ENCODE measurements around the gene NAXD. TPM values are rescaled to one million over a fixed set of nuclear protein-coding genes. Genes with fewer than 3 reads are reported as not detected.

The NAXD gene
- total RNA-seq, 1 donor from 2014 or later: 17.7 TPM

DNA sequence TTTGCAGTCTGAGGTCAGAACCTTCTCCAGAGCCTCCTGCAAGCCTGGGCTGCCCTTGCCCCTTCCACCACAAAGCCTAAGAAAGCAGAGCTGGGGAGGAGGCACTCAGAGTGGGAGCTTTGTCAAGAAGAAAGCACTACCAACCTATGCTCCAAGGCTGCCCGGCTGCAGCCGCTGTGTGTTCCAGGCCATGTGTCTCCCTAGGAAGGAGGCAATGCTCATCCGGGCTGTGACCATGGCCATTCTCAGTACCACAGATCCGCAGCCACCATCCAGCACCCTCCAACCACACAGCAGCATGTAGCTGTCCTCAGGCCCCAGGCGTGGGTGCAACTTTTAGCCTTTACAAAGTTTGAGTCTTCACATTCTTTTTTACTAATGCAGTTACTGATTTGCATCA is 68.6 kb downstream of the NAXD start:
- TF ChIP-seq, protein P1, sequence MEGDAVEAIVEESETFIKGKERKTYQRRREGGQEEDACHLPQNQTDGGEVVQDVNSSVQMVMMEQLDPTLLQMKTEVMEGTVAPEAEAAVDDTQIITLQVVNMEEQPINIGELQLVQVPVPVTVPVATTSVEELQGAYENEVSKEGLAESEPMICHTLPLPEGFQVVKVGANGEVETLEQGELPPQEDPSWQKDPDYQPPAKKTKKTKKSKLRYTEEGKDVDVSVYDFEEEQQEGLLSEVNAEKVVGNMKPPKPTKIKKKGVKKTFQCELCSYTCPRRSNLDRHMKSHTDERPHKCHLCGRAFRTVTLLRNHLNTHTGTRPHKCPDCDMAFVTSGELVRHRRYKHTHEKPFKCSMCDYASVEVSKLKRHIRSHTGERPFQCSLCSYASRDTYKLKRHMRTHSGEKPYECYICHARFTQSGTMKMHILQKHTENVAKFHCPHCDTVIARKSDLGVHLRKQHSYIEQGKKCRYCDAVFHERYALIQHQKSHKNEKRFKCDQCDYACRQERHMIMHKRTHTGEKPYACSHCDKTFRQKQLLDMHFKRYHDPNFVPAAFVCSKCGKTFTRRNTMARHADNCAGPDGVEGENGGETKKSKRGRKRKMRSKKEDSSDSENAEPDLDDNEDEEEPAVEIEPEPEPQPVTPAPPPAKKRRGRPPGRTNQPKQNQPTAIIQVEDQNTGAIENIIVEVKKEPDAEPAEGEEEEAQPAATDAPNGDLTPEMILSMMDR (IDR thresholded peaks at IDR 0.05): no peak
- no peak for TF ChIP-seq EZH2 (IDR thresholded peaks at IDR 0.05)
- no peak for TF ChIP-seq EZH2phosphoT487 (IDR thresholded peaks at IDR 0.05)
- H3K27ac Mint-ChIP-seq: no peak overlapping the region

DNA sequence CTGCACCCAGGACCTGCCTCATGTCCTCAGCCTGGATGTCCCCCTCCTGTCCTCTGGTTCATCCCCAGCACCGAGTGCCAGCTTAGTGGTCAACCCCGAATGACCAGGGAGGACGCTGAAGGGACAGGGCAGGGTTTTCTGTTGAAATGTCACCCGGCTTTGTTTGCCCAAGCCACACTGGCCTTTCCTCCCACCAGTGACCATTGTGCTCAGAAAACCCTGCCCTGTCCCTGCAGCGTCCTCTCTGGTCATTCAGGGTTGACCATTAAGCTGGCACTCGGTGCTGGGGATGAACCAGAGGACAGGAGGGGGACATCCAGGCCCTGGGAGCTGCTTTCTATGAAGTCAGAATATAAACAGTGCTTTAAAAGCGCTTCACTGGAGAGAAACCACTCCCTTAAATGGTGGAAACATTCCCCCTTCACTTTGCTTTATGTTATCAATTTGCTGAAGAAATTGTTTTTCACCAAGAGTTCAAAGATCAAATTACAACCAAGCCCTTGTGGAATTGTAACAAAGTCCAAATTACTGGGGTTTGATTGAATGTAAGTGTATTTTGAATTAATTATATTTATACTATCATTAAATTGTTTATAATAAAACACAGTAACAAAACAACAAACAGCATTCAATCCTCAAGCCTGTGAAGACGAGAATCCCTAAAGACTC is 69.2 kb downstream of the NAXD start:
- Histone ChIP-seq H4K20me1 (ENCODE audit: low read depth) (no peaks in the 10 kb centered on the region), H3K4me2 (no peak overlapping the region), H3K9ac (no peak overlapping the region), H3K36me3 (no peaks in the 10 kb centered on the region), H3K79me2 (ENCODE audit: low read depth) (no peaks in the 10 kb centered on the region), H3K4me1 (no peaks in the 10 kb centered on the region), H3K4me3 (no peak overlapping the region), H3K27me3 (no peaks in the 10 kb centered on the region), H3F3A (ENCODE audit: low read depth) (no peaks in the 10 kb centered on the region), H3K9me3 (ENCODE audit: low read depth) (no peaks in the 10 kb centered on the region), H3K27ac (no peak overlapping the region), H2AFZ (replicated peaks) (no peak overlapping the region)
- no peak overlapping the region for H3K27ac Mint-ChIP-seq
- TF ChIP-seq EZH2phosphoT487 (IDR thresholded peaks at IDR 0.05) (no peak), EZH2 (IDR thresholded peaks at IDR 0.05) (no peak)
- TF ChIP-seq, protein P1 (IDR thresholded peaks at IDR 0.05): no peak
- H3K9me3 Mint-ChIP-seq: no peaks in the 10 kb centered on the region
- H3K4me1 Mint-ChIP-seq: no peaks in the 10 kb centered on the region
- no peak overlapping the region for H3K4me3 Mint-ChIP-seq
- peaks cover 16% of the 10 kb centered on the region for H3K36me3 Mint-ChIP-seq
- no peaks in the 10 kb centered on the region for H3K27me3 Mint-ChIP-seq (ENCODE audit: insufficient read depth, low read depth)
- DNase-seq (ENCODE audit: low spot score): no peak

More for the DNA sequence above, 68.6 kb downstream of the NAXD start:
- no peak overlapping the region for H2AFZ ChIP-seq (replicated peaks)
- H3K36me3 ChIP-seq: no peaks in the 10 kb centered on the region
- no peak overlapping the region for H3K4me3 ChIP-seq
- no peak overlapping the region for H3K4me2 ChIP-seq
- H3F3A ChIP-seq (ENCODE audit: low read depth): no peaks in the 10 kb centered on the region
- H3K9ac ChIP-seq: no peak overlapping the region
- H3K79me2 ChIP-seq (ENCODE audit: low read depth): no peaks in the 10 kb centered on the region
- H4K20me1 ChIP-seq (ENCODE audit: low read depth): no peaks in the 10 kb centered on the region
- H3K4me1 Mint-ChIP-seq: no peaks in the 10 kb centered on the region
- H3K36me3 Mint-ChIP-seq: peaks cover 16% of the 10 kb centered on the region
- H3K27ac ChIP-seq: no peak overlapping the region
- no peak for DNase-seq (ENCODE audit: low spot score)
- H3K4me1 ChIP-seq: no peaks in the 10 kb centered on the region
- no peaks in the 10 kb centered on the region for H3K27me3 Mint-ChIP-seq (ENCODE audit: insufficient read depth, low read depth)
- H3K9me3 ChIP-seq (ENCODE audit: low read depth): no peaks in the 10 kb centered on the region
- H3K9me3 Mint-ChIP-seq: no peaks in the 10 kb centered on the region
- H3K4me3 Mint-ChIP-seq: no peak overlapping the region
- no peaks in the 10 kb centered on the region for H3K27me3 ChIP-seq

DNA sequence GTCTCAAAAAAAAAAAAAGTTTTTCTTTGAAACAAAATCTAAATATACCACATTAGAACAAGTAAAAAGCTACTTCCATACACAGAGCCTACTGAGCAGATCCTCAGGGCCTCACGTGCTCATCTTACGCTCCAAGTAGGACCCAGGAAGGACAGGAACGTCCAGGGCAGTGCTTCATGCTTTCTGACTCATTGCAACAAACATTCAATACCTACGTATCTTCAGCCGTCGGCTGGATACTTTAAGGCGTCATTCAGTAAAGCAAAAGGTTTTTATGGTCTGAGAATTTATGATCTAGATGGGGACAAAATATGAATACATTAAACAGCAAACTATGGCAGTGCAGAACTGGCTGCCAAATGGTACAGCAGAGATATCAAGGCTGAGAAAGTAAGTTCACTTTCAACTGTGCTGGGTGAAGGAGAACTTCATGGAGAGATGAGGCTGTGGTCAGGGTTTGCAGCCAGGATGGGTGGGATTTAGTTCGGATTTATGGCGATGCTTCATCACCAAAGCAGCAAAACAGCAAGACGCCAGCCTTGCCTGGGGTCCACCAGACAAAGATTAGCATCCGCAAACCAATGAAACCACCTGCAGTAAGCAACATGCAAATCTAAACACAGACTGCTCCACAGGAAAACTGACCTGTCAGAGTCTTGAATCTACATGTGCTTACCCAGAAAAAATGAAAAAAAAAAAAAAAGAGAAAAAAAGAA is 70.1 kb downstream of the NAXD start:
- Mint-ChIP-seq H3K4me1 (no peaks in the 10 kb centered on the region), H3K36me3 (peaks cover 15% of the 10 kb centered on the region), H3K4me3 (no peak overlapping the region), H3K9me3 (no peaks in the 10 kb centered on the region), H3K27me3 (ENCODE audit: insufficient read depth, low read depth) (no peaks in the 10 kb centered on the region), H3K27ac (peak overlapping the region; percentile 31)
- Histone ChIP-seq H3K9me3 (ENCODE audit: low read depth) (no peaks in the 10 kb centered on the region), H3K4me2 (no peak overlapping the region), H3K79me2 (ENCODE audit: low read depth) (no peaks in the 10 kb centered on the region), H3F3A (ENCODE audit: low read depth) (no peaks in the 10 kb centered on the region), H3K4me3 (no peak overlapping the region), H3K27ac (no peak overlapping the region), H3K36me3 (no peaks in the 10 kb centered on the region), H3K9ac (peak overlapping the region; percentile 42), H2AFZ (replicated peaks) (no peak overlapping the region), H4K20me1 (ENCODE audit: low read depth) (no peaks in the 10 kb centered on the region), H3K4me1 (no peaks in the 10 kb centered on the region), H3K27me3 (no peaks in the 10 kb centered on the region)
- DNase-seq (ENCODE audit: low spot score): no peak
- TF ChIP-seq EZH2 (IDR thresholded peaks at IDR 0.05) (no peak), EZH2phosphoT487 (IDR thresholded peaks at IDR 0.05) (no peak)
- TF ChIP-seq, protein P1 (IDR thresholded peaks at IDR 0.05): no peak
